Sigmoid colon (tissue), 7 donors: ENCODE data around the gene CABP4. TPM values are rescaled to one million over a fixed set of nuclear protein-coding genes. Genes with fewer than 3 reads are reported as not detected.

Experiments used
- DNase-seq: peaks from one replicate; pipeline ENCODE4 v3.0.0-alpha.2; 2019
- H3K27ac ChIP-seq, 4 donors: fragments of 200-600 bp; sonication (generic); one replicate each; pipeline ENCODE4 v1.5.1; 2016 to 2019; ENCODE audit warnings: mild to moderate bottlenecking in 1 of 4
- H3K27me3 ChIP-seq, 3 donors: fragments of 200-600 bp; sonication (generic); one replicate each; pipeline ENCODE4 v1.5.1; 2019; ENCODE audit warnings: mild to moderate bottlenecking in 1 of 3
- H3K36me3 ChIP-seq, 4 donors: fragments of 200-600 bp; sonication (generic); one replicate each; pipeline ENCODE4 v1.5.1; 2016 to 2019
- H3K4me1 ChIP-seq, 4 donors: fragments of 200-600 bp; sonication (generic); one replicate each; pipeline ENCODE4 v1.5.1; 2017 to 2019
- H3K4me3 ChIP-seq, 4 donors: fragments of 200-600 bp; sonication (generic); one replicate each; pipeline ENCODE4 v1.5.1; 2017 to 2019; ENCODE audit warnings: mild to moderate bottlenecking in 2 of 4, moderate library complexity in 1 of 4
- H3K9me3 ChIP-seq, 4 donors: fragments of 200-600 bp in 3 of 4; sonication (generic) in 3 of 4; one replicate each; pipeline versions ENCODE4 v1.5.1 to v1.6.1; 2013 to 2019
- EP300 ChIP-seq, 4 donors: sonication (generic); formaldehyde crosslinking; IDR thresholded peaks; one replicate each; pipeline ENCODE4 v1.6.1; 2017; ENCODE audit warnings: antibody characterized with exemption in 4 of 4
- POLR2A ChIP-seq, 2 donors: fragments of 450-650 bp; IDR thresholded peaks; one replicate each; pipeline ENCODE4 v1.6.1; 2016; ENCODE audit warnings: antibody characterized with exemption in 2 of 2, mild to moderate bottlenecking in 2 of 2, moderate library complexity in 2 of 2
- POLR2AphosphoS5 ChIP-seq, 4 donors: sonication (generic); formaldehyde crosslinking; IDR thresholded peaks; one replicate each; pipeline ENCODE4 v1.6.1; 2017; ENCODE audit warnings: antibody characterized with exemption in 4 of 4
- WGBS, 2 donors: extraction: QIAGEN DNeasy Blood & Tissue Kit; methylation state at CpG; one replicate each; pipeline ENCODE4 v1.1.7; 2013; 5-methylcytosine and 5-hydroxymethylcytosine counted together
- intact Hi-C: fragments of 100-400 bp; cut with DNase I; formaldehyde crosslinking; loops from one replicate; pipeline ENCODE4 v1.15.1; 2023
- polyA plus RNA-seq, 3 donors: library from polyadenylated mRNA; stranded (reverse); fragments of 200-250 nt; gene quantifications; one replicate each; pipeline ENCODE4 v1.2.3, GENCODE V29; 2013
- total RNA-seq, 4 donors: library from RNA; depleted of rRNA; stranded (reverse); fragments of >200 nt; gene quantifications; one replicate each; pipeline ENCODE4 v1.1.0, GENCODE V29; 2016
- TF ChIP-seq, protein P1 (sequence below), 4 experiments: fragments of 450-650 bp in 3 of 4; fragments of 200-600 bp in 1 of 4; IDR thresholded peaks; one replicate each; pipeline ENCODE4 v1.5.1; 2016 to 2019; ENCODE audit warnings: antibody characterized with exemption in 4 of 4, mild to moderate bottlenecking in 3 of 4, moderate library complexity in 2 of 4
- donor health status: healthy with polysubstance abuse.
- donor health status: Bipolar disorder and iron deficiency.
- donor health status: healthy.

The CABP4 gene
- total and polyA plus RNA-seq, 7 donors = 0.41 to 1.5 (median 0.61) TPM; not detected in 1

DNA sequence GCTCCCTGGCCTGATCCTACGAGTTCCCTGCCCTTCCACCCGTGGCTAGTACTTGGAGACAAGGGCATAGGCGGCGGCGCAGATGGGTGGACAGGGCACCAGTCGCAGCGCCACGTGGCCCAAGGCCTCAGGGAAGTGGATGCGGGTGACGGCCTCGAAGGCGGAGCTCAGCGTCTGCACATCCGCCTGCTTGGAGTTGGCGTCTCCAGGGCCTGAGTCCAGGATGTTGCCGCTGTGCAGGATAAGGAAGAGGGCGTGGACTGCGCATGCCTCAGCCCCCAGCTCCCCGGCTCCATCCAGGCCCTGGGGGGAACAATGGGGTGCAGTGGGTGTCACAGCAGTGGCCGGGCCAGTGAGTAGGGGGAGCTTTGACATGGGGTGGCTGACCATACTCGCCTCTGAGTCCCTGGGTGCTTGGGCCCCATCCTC, 43.4 kb downstream of the CABP4 start:
- intact Hi-C loops = no loop called here
- TF ChIP-seq EP300 (IDR thresholded peaks at IDR 0.05) (no peak), POLR2AphosphoS5 (IDR thresholded peaks at IDR 0.05) (no peak), POLR2A (IDR thresholded peaks at IDR 0.05) (no peak)
- TF ChIP-seq, protein P1, sequence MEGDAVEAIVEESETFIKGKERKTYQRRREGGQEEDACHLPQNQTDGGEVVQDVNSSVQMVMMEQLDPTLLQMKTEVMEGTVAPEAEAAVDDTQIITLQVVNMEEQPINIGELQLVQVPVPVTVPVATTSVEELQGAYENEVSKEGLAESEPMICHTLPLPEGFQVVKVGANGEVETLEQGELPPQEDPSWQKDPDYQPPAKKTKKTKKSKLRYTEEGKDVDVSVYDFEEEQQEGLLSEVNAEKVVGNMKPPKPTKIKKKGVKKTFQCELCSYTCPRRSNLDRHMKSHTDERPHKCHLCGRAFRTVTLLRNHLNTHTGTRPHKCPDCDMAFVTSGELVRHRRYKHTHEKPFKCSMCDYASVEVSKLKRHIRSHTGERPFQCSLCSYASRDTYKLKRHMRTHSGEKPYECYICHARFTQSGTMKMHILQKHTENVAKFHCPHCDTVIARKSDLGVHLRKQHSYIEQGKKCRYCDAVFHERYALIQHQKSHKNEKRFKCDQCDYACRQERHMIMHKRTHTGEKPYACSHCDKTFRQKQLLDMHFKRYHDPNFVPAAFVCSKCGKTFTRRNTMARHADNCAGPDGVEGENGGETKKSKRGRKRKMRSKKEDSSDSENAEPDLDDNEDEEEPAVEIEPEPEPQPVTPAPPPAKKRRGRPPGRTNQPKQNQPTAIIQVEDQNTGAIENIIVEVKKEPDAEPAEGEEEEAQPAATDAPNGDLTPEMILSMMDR (IDR thresholded peaks at IDR 0.05) = no peak
- peaks cover 0 to 6% (median 0%) of the 10 kb centered on the region in 4 donors for H3K36me3 ChIP-seq
- peaks cover 0 to 25% (median 13%) of the 10 kb centered on the region in 3 donors for H3K27me3 ChIP-seq
- DNase-seq = no peak
- H3K27ac ChIP-seq = no peak overlapping the region
- no peaks in the 10 kb centered on the region for H3K9me3 ChIP-seq
- H3K4me3 ChIP-seq = no peak overlapping the region
- 92 to 94% methylated on average over 21 of the region's 21 CpGs for whole genome bisulfite sequencing, 2 donors
- peaks cover 0 to 5% (median 2%) of the 10 kb centered on the region in 4 donors for H3K4me1 ChIP-seq

DNA sequence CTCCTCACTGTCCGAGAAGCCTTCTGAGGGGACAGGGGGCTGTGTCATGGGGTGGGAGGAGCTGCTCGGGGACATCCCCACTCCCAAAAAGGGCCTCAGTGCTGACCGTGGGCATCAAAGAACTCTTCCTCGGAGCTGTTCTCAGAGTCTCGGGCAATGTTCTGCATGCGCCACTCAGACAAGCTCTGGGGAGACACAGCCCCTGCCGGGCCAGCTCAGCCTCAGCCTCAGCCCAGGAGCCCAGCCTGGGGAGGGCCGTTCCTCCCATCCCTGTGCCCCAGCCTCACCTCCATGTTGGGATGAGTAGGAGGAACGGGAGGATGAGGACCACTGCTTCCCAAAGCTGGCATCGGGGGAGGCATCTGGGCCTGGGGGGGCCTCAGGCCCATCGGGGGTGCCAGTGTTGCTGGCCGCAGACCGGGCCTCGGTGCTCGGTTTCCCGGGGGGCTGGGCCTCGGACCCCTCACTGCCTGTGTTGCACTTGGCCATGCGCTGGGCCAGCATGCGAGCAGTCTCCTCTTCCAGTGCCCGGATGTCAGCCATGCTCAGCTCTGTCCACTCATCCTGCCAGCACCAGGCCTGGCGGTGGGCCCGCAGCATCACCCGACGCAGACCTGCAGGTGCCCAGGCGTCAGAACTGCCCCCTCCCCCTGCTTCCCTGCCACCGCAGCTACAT, 44.8 kb downstream of the CABP4 start:
- 97% methylated on average over 26 of the region's 26 CpGs for WGBS, 2 donors
- TF ChIP-seq POLR2AphosphoS5 (IDR thresholded peaks at IDR 0.05) = no peak
- TF ChIP-seq, protein P1 (IDR thresholded peaks at IDR 0.05) = no peak
- Histone ChIP-seq H3K27me3 (peaks cover 9 to 39% (median 27%) of the 10 kb centered on the region in 3 donors), H3K4me3 (no peak overlapping the region), H3K36me3 (no peaks in the 10 kb centered on the region), H3K27ac (no peak overlapping the region), H3K4me1 (peaks cover 0 to 19% (median 15%) of the 10 kb centered on the region in 4 donors), H3K9me3 (no peaks in the 10 kb centered on the region)
- intact Hi-C loops = no loop called here
- DNase-seq = no peak

DNA sequence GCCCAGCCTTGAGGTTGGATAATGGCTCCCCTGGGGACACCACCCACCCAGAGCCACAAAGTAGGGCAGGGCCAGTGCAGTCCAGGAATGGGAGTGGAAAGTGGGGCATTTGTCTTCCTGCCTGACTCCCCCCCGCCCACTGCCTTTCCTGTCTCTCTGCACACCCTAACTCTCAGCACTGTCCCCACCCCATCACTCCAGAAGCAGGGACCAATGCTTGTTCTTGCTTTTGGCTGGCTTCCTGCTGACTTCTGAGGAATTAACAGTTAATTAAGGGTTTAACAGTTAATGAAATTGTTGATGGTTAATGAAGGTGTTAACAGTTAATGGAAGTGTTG, 45.3 kb downstream of the CABP4 start:
- intact Hi-C loops = no loop called here
- H3K27me3 ChIP-seq = peaks cover 9 to 43% (median 30%) of the 10 kb centered on the region in 3 donors
- H3K4me1 ChIP-seq = peaks cover 0 to 24% (median 20%) of the 10 kb centered on the region in 4 donors
- TF ChIP-seq EP300 (IDR thresholded peaks at IDR 0.05) (no peak), POLR2A (IDR thresholded peaks at IDR 0.05) (no peak), POLR2AphosphoS5 (IDR thresholded peaks at IDR 0.05) (no peak)
- TF ChIP-seq, protein P1 (IDR thresholded peaks at IDR 0.05) = no peak
- DNase-seq = no peak
- H3K9me3 ChIP-seq = no peaks in the 10 kb centered on the region
- H3K36me3 ChIP-seq = no peaks in the 10 kb centered on the region
- 83 to 100% methylated on average over 1 of the region's 1 CpG for WGBS, 2 donors
- no peak overlapping the region for H3K27ac ChIP-seq
- no peak overlapping the region for H3K4me3 ChIP-seq

DNA sequence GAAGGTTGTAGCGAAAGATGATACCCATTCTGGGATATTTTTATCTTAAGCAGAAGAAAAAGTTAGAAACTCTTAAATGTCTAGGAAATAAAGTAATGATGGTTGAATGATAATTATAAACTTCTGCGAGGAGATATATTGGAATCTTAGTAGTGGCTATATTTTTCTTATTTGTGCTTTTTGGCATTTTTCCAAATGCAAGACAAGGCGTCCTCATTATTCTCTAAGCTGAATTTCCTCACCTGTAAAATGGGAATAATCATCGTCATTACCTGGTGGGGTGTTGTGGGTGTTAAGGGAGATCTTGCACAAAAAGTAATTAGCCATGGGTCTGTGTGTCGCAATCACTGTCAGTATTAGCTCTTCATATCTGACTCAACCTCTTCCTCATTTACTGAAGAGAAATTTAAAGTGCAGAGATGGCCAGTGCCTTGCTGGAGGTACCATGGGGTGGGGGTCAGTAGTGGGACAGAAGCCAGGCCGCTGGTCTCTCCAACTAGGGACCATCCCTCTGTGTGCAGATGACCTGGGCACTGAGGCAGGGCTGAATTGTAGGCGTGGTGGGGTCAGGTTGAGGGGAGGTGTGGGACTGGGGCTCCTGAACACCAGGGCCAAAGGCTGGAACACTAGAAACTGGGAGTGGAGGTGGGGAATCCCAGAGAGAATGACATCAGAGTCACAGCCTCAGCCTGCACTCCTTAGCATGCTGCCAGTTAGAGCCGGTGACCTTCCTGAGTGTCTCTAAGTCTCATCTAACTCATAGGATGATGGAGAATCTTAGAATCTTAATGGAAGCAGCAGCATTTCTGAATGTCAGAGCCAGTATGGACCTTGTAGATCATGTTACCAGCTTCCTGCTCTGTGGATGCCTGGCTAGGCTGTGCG, 45.9 kb downstream of the CABP4 start:
- no peak overlapping the region for H3K27ac ChIP-seq
- peaks cover 9 to 43% (median 30%) of the 10 kb centered on the region in 3 donors for H3K27me3 ChIP-seq
- no peak for DNase-seq
- H3K4me1 ChIP-seq = peaks cover 0 to 30% (median 26%) of the 10 kb centered on the region in 4 donors
- intact Hi-C loops = no loop called here
- H3K4me3 ChIP-seq = no peak overlapping the region
- WGBS, 2 donors = 93 to 95% methylated on average over 9 of the region's 9 CpGs
- no peaks in the 10 kb centered on the region for H3K36me3 ChIP-seq
- H3K9me3 ChIP-seq = no peaks in the 10 kb centered on the region
- TF ChIP-seq EP300 (IDR thresholded peaks at IDR 0.05) (no peak), POLR2A (IDR thresholded peaks at IDR 0.05) (no peak), POLR2AphosphoS5 (IDR thresholded peaks at IDR 0.05) (no peak)
- TF ChIP-seq, protein P1 (IDR thresholded peaks at IDR 0.05) = no peak
